Measurements from ENCODE around the gene AFAP1L1.
A peak's percentile ranks its signal among the peaks of the same experiment; 100 is the strongest.

Gene AFAP1L1

GRCh38 chr5:149261246-149261645 lies 10.4 kb upstream of the AFAP1L1 start:
- DNase-seq, result no peak
- Histone ChIP-seq H3K4me3 (no peak overlapping the region), H3K27me3 (peaks cover 0 to 14% of the 10 kb centered on the region in 2 donors), H3K27ac (no peak overlapping the region), H3K9me3 (no peaks in the 10 kb centered on the region), H3K4me1 (no peaks in the 10 kb centered on the region), H3K36me3 (no peaks in the 10 kb centered on the region)
- no peak for TF ChIP-seq CTCF (IDR thresholded peaks at IDR 0.05)
- intact Hi-C loops (cut with DNase I; ENCODE audit: low total_unique reads), result no loop called here

- no peaks in the 10 kb centered on the region for H3K4me1 ChIP-seq
- intact Hi-C loops (cut with DNase I; ENCODE audit: low total_unique reads), result loop anchor here (2.0 kb wide), 1 partner anchor 76 kb away; no protein-coding TSS in a partner anchor
- H3K4me3 ChIP-seq, result no peak overlapping the region
- DNase-seq, result no peak
- peaks cover 0 to 14% of the 10 kb centered on the region in 2 donors for H3K27me3 ChIP-seq
- no peaks in the 10 kb centered on the region for H3K36me3 ChIP-seq
- no peak overlapping the region for H3K27ac ChIP-seq
- no peak for TF ChIP-seq CTCF (IDR thresholded peaks at IDR 0.05)
- no peaks in the 10 kb centered on the region for H3K9me3 ChIP-seq
These were observed 9.3 kb upstream of the AFAP1L1 start for GRCh38 chr5:149262315-149262714.

GRCh38 chr5:149264439-149265067 lies 7.1 kb upstream of the AFAP1L1 start:
- intact Hi-C loops (cut with DNase I; ENCODE audit: low total_unique reads), result no loop called here
- Histone ChIP-seq H3K36me3 (no peaks in the 10 kb centered on the region), H3K9me3 (no peaks in the 10 kb centered on the region), H3K27me3 (peaks cover 0 to 12% of the 10 kb centered on the region in 2 donors), H3K4me1 (no peaks in the 10 kb centered on the region), H3K4me3 (no peak overlapping the region), H3K27ac (no peak overlapping the region)
- peak in 1 of 2 experiments; percentile 7 for TF ChIP-seq CTCF (IDR thresholded peaks at IDR 0.05)
- no peak for DNase-seq

- Histone ChIP-seq H3K27ac (no peak overlapping the region), H3K27me3 (peaks cover 0 to 12% of the 10 kb centered on the region in 2 donors), H3K9me3 (no peaks in the 10 kb centered on the region), H3K4me1 (no peaks in the 10 kb centered on the region), H3K4me3 (no peak overlapping the region), H3K36me3 (no peaks in the 10 kb centered on the region)
- no peak for TF ChIP-seq CTCF (IDR thresholded peaks at IDR 0.05)
- no peak for DNase-seq
- intact Hi-C loops (cut with DNase I; ENCODE audit: low total_unique reads), result no loop called here
These were observed 6.6 kb upstream of the AFAP1L1 start for GRCh38 chr5:149265068-149265465.

- no peaks in the 10 kb centered on the region for H3K9me3 ChIP-seq
- no peak overlapping the region for H3K4me3 ChIP-seq
- no peaks in the 10 kb centered on the region for H3K36me3 ChIP-seq
- peaks cover 0 to 12% of the 10 kb centered on the region in 2 donors for H3K27me3 ChIP-seq
- intact Hi-C loops (cut with DNase I; ENCODE audit: low total_unique reads), result no loop called here
- no peaks in the 10 kb centered on the region for H3K4me1 ChIP-seq
- no peak overlapping the region for H3K27ac ChIP-seq
- no peak for DNase-seq
- peak; percentile 27 to 32 for TF ChIP-seq CTCF (IDR thresholded peaks at IDR 0.05)
These were observed 6.1 kb upstream of the AFAP1L1 start for GRCh38 chr5:149265597-149265996.

Measured in tibial artery (tissue), 4 donors.